ENCODE measurements around the gene DIP2B. TPM values are rescaled to one million over a fixed set of nuclear protein-coding genes. Genes with fewer than 3 reads are reported as not detected.
A peak's percentile ranks its signal among the peaks of the same experiment; 100 is the strongest.

Gene DIP2B
- total and polyA plus RNA-seq, 2 donors (not counting 1 experiment from before 2014, with no cell fraction given), result 12.6 to 21.0 TPM

- Histone ChIP-seq H3K79me2 (ENCODE audit: control insufficient read depth, insufficient read depth, low read length) (no peaks in the 10 kb centered on the region), H3K27me3 (ENCODE audit: control insufficient read depth, insufficient read depth, low read length) (no peaks in the 10 kb centered on the region), H3K9ac (ENCODE audit: insufficient read depth, low read length) (no peak overlapping the region), H3K36me3 (ENCODE audit: control insufficient read depth, insufficient read depth, low read length) (no peaks in the 10 kb centered on the region), H3K4me3 (replicated peaks in 1 of 4; ENCODE audit: control extremely low read depth in 1 of 4, insufficient read depth in 1 of 4, low read depth in 3 of 4, low read length in 4 of 4) (no peak overlapping the region), H3K9me3 (ENCODE audit: control insufficient read depth, insufficient read depth, low read depth, low read length) (no peaks in the 10 kb centered on the region), H4K20me1 (ENCODE audit: control insufficient read depth, extremely low read depth, insufficient read depth, low read length) (no peaks in the 10 kb centered on the region), H3K4me1 (ENCODE audit: control insufficient read depth, extremely low read depth, insufficient read depth, low read length) (no peaks in the 10 kb centered on the region), H3K4me2 (ENCODE audit: extremely low read depth, insufficient read depth, low read length) (no peak overlapping the region), H3K27ac (ENCODE audit: insufficient read depth, low read length) (no peak overlapping the region), H2AFZ (ENCODE audit: low read length) (no peak overlapping the region)
- DNase-seq (ENCODE audit: low read depth in 2 of 2), result no peak
- TF ChIP-seq EZH2 (IDR thresholded peaks at IDR 0.05; ENCODE audit: low read length, missing control alignments), result no peak
- no peak for TF ChIP-seq CTCF (conservative IDR thresholded peaks at IDR 0.05 in 1 of 2, IDR thresholded peaks at IDR 0.05 in 1 of 2; ENCODE audit: low read depth in 1 of 2, low read length in 2 of 2)
Observed at GRCh38 chr12:50584135-50584534, 79.3 kb downstream of the DIP2B start.

GRCh38 chr12:50589650-50590435, 85.1 kb downstream of the DIP2B start:
- TF ChIP-seq CTCF (conservative IDR thresholded peaks at IDR 0.05 in 1 of 2, IDR thresholded peaks at IDR 0.05 in 1 of 2; ENCODE audit: low read depth in 1 of 2, low read length in 2 of 2), result no peak
- TF ChIP-seq EZH2 (IDR thresholded peaks at IDR 0.05; ENCODE audit: low read length, missing control alignments), result no peak
- no peaks in the 10 kb centered on the region for H3K4me1 ChIP-seq (ENCODE audit: control insufficient read depth, extremely low read depth, insufficient read depth, low read length)
- H3K9me3 ChIP-seq (ENCODE audit: control insufficient read depth, insufficient read depth, low read depth, low read length), result no peaks in the 10 kb centered on the region
- DNase-seq (ENCODE audit: low read depth in 2 of 2), result peak; percentile 48 to 97
- H3K27me3 ChIP-seq (ENCODE audit: control insufficient read depth, insufficient read depth, low read length), result no peaks in the 10 kb centered on the region
- H3K4me3 ChIP-seq (replicated peaks in 1 of 4; ENCODE audit: control extremely low read depth in 1 of 4, insufficient read depth in 1 of 4, low read depth in 3 of 4, low read length in 4 of 4), result no peak overlapping the region
- no peak overlapping the region for H3K4me2 ChIP-seq (ENCODE audit: extremely low read depth, insufficient read depth, low read length)
- H3K79me2 ChIP-seq (ENCODE audit: control insufficient read depth, insufficient read depth, low read length), result no peaks in the 10 kb centered on the region
- no peak overlapping the region for H3K9ac ChIP-seq (ENCODE audit: insufficient read depth, low read length)
- H2AFZ ChIP-seq (ENCODE audit: low read length), result no peak overlapping the region
- no peaks in the 10 kb centered on the region for H4K20me1 ChIP-seq (ENCODE audit: control insufficient read depth, extremely low read depth, insufficient read depth, low read length)
- H3K27ac ChIP-seq (ENCODE audit: insufficient read depth, low read length), result no peak overlapping the region
- no peaks in the 10 kb centered on the region for H3K36me3 ChIP-seq (ENCODE audit: control insufficient read depth, insufficient read depth, low read length)

- H3K79me2 ChIP-seq (ENCODE audit: control insufficient read depth, insufficient read depth, low read length), result no peaks in the 10 kb centered on the region
- no peaks in the 10 kb centered on the region for H3K27me3 ChIP-seq (ENCODE audit: control insufficient read depth, insufficient read depth, low read length)
Observed at GRCh38 chr12:50590869-50591268, 86.1 kb downstream of the DIP2B start.

More at GRCh38 chr12:50590869-50591268, 86.1 kb downstream of the DIP2B start:
- H3K9ac ChIP-seq (ENCODE audit: insufficient read depth, low read length), result no peak overlapping the region
- H2AFZ ChIP-seq (ENCODE audit: low read length), result no peak overlapping the region
- no peak overlapping the region for H3K27ac ChIP-seq (ENCODE audit: insufficient read depth, low read length)
- H3K36me3 ChIP-seq (ENCODE audit: control insufficient read depth, insufficient read depth, low read length), result no peaks in the 10 kb centered on the region
- TF ChIP-seq EZH2 (IDR thresholded peaks at IDR 0.05; ENCODE audit: low read length, missing control alignments) (no peak), CTCF (conservative IDR thresholded peaks at IDR 0.05 in 1 of 2, IDR thresholded peaks at IDR 0.05 in 1 of 2; ENCODE audit: low read depth in 1 of 2, low read length in 2 of 2) (no peak)
- no peaks in the 10 kb centered on the region for H3K9me3 ChIP-seq (ENCODE audit: control insufficient read depth, insufficient read depth, low read depth, low read length)
- no peaks in the 10 kb centered on the region for H3K4me1 ChIP-seq (ENCODE audit: control insufficient read depth, extremely low read depth, insufficient read depth, low read length)
- DNase-seq (ENCODE audit: low read depth in 2 of 2), result no peak
- no peak overlapping the region for H3K4me2 ChIP-seq (ENCODE audit: extremely low read depth, insufficient read depth, low read length)
- H4K20me1 ChIP-seq (ENCODE audit: control insufficient read depth, extremely low read depth, insufficient read depth, low read length), result no peaks in the 10 kb centered on the region
- no peak overlapping the region for H3K4me3 ChIP-seq (replicated peaks in 1 of 4; ENCODE audit: control extremely low read depth in 1 of 4, insufficient read depth in 1 of 4, low read depth in 3 of 4, low read length in 4 of 4)
